Activated CD4-positive, CD25-positive, alpha-beta regulatory T cell treated with anti-CD3 and anti-CD28 coated beads, Interleukin-2, amount 50 U/mL, for 72 hours (primary cell): Measurements from ENCODE around the gene RPS16.

Experiments used
- DNase-seq: peaks from one replicate; pipeline ENCODE4 v3.0.0; 2021

RPS16 gene

DNA sequence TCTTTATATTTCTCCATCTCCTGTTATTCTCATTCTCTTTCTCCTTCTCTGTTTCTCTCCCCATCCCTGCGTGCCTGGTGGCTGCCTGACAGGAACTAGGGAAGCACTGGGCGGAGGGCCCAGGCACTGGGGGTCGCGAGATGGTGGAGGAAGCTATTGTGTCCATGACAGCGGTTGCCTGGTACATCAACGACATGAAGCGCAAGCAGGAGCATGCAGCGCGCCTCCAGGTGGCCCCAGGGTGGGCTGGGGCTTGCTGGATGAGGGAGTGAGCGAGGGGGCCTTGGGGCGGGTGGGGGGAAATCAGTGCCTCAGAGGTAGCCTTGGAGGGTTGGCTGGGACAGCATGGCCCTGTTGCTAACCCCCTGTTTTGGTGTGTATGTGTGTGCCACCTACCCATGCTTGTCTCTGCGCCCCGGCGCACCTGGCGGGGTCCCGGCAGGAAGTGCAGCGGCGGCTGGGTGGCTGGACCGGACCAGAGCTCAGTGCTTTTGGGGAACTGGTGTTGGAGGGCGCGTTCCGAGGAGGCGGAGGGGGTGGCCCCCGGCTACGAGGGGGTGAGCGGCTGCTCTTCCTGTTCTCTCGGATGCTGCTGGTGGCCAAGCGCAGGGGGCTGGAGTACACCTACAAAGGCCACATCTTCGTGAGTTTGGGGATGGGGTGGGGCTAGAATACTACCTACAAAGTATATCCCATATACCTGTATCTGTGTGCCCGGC lies 18.1 kb downstream of the RPS16 start:
- no peak for DNase-seq

DNA sequence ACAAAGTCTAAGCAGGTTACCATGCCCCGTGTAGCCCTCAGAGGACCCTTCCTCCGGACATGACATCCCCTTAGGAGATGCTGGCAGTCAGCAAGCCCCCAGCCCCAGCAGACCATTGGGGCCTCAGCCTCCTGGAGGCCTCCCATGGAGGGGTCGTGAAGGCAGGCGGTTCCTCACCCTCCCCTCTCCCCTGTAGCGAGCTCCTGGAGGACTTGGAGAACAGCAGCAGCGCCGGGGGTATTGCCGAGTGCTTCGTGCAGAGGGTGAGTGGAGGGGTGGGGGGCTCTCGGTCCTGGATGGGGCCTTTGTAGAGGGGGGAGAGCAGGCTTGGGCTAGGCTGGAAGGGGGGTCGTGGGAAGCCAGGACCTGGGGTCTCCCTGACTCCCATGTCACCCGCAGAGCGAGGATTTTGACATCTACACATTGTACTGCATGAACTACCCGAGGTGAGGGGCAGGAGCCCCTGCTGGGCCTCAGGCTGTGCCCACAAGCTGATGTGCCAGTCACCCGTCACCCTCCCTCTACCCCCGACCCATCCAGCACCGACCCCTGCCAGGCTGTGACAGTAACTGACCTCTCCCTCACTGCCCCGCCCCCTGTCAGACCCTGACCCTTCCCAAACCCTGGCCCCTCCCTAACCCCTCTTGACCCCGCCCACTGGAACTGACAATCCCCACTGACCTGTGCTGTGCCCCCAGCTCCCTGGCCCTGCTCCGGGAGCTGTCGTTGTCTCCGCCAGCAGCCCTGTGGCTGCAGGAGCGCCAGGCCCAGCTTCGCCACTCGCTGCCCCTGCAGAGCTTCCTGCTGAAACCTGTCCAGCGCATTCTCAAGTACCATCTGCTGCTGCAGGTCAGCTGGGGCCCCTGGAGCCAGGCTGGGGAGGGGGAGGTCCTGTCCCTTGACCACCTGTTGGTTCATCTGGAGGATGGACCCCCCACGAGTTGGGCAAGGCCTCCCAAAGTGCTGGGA lies 19.3 kb downstream of the RPS16 start:
- DNase-seq, result no peak

DNA sequence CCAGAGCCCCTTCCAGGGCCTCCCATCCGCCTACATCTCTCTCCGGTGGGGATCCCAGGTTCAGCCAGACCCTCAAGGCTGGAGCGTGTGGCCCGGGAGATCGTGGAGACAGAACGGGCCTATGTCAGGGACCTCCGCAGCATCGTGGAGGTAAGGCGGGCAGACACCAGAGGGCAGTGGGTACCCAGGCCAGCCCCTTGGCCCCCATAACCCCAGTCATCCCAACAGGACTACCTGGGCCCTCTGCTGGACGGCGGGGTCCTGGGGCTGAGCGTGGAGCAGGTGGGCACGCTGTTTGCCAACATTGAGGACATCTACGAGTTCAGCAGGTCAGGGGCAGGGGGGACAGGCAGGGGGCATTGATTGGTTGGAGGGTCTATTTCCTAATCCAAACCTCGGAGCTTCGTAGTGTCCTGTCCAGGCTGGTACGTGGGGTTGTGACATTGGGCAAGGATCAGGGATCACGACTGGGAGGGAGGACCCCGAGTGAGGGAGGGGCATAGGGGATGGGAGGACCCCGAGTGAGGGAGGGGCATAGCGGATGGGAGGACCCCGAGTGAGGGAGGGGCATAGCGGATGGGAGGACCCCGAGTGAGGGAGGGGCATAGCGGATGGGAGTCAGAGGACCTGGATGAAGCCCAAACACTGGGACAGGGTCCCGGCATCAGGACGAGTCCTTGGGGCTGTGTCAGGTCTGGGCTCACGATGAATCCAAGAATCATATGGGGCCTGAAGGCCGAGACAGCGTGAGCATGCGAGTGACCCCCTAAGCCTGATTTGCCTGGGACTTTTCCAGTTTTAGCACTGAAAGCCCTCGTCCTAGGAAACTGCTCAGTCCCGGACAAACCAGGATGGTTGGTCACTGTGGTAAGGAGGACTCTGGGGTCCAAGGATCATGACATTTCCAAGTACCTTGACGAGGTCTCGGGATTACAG lies 20.4 kb downstream of the RPS16 start:
- no peak for DNase-seq

- DNase-seq, result no peak
Observed at GRCh38 chr19:39413911-39414608, 21.7 kb downstream of the RPS16 start.

DNA sequence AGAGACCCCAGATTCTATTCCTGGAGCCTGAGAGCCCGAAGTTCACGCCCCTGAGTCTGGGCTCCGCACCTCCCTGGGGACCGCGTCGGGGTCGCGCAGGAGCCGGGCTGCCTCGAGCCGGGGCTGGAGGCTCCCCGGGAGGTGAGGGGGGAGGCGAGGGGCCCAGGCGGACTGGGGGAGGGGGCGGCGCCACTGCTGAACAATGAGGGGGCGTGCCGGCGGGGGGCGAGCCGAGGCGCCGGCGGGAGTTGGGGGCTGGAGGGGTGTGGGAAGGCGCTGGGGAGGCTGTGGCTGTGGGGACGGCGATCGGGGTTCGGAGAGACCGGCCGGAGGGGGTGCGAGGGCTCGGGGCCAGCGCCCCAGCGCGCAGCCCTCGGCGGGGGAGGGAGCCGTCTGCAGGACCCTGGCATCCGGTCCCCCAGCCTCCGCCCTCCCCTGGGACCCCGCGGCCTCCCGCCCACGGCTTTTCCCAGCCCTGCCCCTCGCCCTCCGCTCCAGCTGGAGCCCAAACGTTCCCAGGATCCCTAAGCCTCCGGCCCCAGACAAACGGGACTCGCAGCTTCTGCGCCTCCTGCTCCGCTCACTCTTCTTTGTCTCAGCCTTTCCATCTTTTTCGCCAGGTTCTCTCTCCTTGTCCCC lies 22.4 kb downstream of the RPS16 start:
- DNase-seq, result no peak

DNA sequence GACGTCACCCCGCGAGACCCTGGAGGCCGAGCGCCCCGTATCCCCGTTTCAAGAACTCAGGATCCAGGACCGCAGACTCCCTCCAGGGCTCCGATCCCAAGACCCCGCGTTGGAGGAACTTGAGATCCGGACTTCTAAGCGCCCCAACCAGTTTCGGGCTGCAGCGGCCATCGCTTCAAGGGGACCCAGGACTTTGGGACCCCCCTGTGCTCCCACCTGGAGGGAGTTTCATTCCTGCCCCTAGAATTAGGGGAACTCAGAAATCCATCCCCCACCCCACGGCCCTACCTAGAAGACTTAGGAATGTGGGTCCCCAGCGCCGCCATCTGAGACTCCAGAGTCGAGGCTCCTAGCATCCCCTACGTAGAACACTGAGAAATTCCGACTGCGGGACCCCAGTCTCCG lies 22.9 kb downstream of the RPS16 start:
- no peak for DNase-seq

- peak; percentile 98 for DNase-seq
Observed at GRCh38 chr19:39412100-39412866, 23.5 kb downstream of the RPS16 start, which contains the start of gene PLEKHG2. TSS of gene PLEKHG2 (plus strand) at chr19:39412669. CDS start at chr19:39414087, 1,418 bp downstream.

GRCh38 chr19:39411832-39412099 lies 24.0 kb downstream of the RPS16 start:
- peak; percentile 87 for DNase-seq

DNA sequence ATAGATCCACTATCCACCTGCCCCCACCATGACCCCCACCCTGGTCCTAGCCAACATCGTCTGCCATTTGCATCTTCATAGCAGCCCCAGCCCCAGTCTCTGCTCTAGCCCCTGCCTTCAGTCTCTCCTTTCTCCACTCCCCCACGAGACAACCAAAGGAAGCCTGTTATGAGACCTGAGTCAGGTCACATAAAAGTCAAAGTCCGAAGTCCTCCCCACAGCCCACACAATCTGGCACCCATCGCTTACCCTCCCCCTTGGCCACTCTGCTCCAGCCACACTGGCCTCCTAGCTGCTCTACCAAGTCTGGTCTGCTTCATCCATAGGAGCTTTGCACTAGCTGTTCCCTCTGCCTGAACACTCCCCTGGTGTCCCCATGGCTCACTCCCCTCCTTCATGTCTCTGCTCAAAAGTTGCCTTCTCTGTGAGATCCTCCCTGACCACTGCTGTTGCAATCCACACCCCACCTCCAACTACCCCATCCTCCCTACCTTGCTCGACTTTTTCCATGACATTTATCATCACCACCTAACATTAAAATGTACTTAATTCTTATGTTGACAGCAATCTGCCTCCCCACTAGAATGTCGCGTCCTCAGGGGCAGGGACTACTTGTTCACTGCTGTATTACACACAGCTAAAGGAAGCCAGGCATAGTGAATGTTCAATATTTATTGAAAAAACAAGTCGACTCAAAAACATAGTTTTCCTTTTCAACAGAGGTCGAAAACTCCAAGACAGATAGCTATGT lies 24.5 kb downstream of the RPS16 start:
- no peak for DNase-seq

GRCh38 chr19:39410831-39411080 lies 25.0 kb downstream of the RPS16 start:
- no peak for DNase-seq

- DNase-seq, result peak; percentile 68
Observed at GRCh38 chr19:39410017-39410830, 25.5 kb downstream of the RPS16 start.

DNA sequence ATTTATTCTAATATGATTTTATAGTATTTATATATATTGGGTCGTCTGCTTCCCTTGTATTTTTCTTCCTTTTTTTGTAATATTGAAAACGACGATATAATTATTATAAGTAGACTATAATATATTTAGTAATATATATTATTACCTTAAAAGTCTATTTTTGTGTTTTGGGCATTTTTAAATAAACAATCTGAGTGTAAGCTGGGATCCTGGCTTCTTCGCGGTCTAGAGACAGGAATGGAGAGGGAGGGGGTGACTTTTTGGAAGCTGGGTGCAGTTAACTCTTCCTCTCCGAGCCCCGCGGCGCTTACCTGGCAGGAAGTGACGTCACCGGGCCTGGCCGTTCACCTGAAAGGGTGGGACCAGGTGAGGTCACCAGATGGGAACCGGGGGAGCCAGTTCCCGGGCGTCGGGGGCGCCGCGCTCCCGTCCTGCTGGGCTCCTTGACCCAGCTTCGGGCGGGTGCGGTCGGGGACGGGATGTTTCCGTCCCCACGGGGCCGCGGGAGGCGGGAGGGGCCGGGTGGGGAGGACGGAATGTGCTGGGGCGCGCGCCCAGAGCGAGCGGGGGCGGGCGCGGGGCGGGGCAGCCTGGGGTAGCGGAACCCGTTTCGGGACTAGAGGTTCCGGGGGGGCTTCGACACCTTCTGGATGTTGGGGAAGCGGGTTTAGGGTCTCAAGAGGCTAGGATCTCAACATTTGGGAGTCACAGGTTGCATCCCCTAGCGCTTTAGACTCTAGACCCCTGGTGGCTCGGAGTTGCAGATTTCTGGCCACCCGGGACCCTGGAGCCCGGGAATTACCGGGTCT lies 26.3 kb downstream of the RPS16 start:
- DNase-seq, result peak; percentile 76

DNA sequence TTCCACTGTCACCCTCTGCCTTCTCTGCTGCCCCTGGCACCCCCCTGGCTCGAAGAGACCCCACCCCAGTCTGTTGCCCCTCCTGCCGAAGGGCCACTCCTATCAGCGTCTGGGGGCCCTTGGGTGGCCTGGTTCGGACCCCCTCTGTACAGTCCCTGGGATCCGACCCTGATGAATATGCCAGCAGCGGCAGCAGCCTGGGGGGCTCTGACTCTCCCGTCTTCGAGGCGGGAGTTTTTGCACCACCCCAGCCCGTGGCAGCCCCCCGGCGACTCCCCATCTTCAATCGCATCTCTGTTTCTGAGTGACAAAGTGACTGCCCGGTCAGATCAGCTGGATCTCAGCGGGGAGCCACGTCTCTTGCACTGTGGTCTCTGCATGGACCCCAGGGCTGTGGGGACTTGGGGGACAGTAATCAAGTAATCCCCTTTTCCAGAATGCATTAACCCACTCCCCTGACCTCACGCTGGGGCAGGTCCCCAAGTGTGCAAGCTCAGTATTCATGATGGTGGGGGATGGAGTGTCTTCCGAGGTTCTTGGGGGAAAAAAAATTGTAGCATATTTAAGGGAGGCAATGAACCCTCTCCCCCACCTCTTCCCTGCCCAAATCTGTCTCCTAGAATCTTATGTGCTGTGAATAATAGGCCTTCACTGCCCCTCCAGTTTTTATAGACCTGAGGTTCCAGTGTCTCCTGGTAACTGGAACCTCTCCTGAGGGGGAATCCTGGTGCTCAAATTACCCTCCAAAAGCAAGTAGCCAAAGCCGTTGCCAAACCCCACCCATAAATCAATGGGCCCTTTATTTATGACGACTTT lies 27.1 kb downstream of the RPS16 start:
- no peak for DNase-seq

DNA sequence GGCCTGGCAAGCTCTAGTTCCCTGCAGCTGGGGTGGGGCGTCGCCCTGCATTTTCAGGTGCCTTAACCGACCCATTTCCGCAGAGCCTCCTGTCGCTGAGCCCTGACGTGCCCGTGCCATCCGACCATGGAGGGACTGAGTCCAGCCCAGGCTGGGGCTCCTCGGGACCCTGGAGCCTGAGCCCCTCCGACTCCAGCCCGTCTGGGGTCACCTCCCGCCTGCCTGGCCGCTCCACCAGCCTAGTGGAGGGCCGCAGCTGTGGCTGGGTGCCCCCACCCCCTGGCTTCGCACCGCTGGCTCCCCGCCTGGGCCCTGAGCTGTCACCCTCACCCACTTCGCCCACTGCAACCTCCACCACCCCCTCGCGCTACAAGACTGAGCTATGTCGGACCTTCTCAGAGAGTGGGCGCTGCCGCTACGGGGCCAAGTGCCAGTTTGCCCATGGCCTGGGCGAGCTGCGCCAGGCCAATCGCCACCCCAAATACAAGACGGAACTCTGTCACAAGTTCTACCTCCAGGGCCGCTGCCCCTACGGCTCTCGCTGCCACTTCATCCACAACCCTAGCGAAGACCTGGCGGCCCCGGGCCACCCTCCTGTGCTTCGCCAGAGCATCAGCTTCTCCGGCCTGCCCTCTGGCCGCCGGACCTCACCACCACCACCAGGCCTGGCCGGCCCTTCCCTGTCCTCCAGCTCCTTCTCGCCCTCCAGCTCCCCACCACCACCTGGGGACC lies 27.9 kb downstream of the RPS16 start:
- peak; percentile 66 for DNase-seq

- DNase-seq, result no peak
Observed at GRCh38 chr19:39407410-39407659, 28.4 kb downstream of the RPS16 start.

DNA sequence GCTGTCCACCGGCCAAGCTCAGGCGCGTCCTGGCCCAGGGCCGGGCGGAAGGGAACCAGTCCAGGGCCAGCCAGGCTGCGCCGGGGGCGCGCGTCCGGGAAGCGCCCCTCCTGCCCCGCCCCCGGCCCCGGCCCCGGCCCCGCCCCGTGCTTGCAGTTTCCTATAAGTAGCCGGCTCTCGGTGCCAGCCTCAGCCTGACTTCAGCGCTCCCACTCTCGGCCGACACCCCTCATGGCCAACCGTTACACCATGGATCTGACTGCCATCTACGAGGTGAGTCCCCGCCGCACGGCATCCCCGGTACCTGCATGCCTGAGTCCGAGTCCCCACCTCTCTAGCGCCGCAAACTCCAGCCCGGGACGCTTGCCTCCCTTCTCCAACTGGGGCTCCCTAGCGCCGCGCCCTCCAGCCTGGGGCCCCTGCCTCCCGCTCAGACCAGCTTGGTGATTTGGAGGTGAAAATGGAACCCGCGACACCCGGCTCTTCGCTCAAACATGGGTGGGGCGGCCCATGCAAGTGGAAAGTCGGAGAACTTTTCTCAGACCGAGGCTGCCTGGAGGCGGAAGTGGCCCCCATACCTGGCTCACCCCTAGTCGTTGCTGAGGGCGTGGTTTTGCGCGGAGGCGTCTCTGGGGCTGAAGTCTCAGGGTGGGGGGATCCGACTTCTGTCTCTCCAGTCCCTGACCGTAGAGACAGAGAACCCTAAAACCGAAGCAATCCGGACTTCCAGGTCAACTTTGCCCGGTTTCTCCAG lies 28.9 kb downstream of the RPS16 start, which contains the start of gene ZFP36:
ZFP36 (plus strand) TSS at position 192 of the 754 bp plus-strand sequence; CDS start at position 250, 58 bp downstream.
- DNase-seq, result peak; percentile 82
